Prostate gland (tissue), 2 donors: ENCODE data around the gene TNFRSF6B. TPM values are rescaled to one million over a fixed set of nuclear protein-coding genes. Genes with fewer than 3 reads are reported as not detected.

Experiments used
- DNase-seq: peaks from one replicate; pipeline ENCODE4 v3.0.0-alpha.2; 2019; ENCODE audit warnings: low spot score
- H3K27ac ChIP-seq, 2 donors: fragments of 200-600 bp; sonication (generic); 2 replicates each; pipeline ENCODE4 v1.5.1; 2017 to 2019
- H3K27me3 ChIP-seq: fragments of 200-600 bp; sonication (generic); replicated peaks from 2 replicates; pipeline ENCODE4 v1.5.1; 2019; ENCODE audit not compliant: insufficient read depth
- H3K36me3 ChIP-seq, 2 donors: fragments of 200-600 bp; sonication (generic); 1 replicate in 1 of 2; 2 replicates in 1 of 2; pipeline versions ENCODE4 v1.5.1 to v1.8.1; 2017 to 2019
- H3K4me1 ChIP-seq: fragments of 200-600 bp; sonication (generic); replicated peaks from 2 replicates; pipeline ENCODE4 v1.5.1; 2019
- H3K4me3 ChIP-seq, 2 donors: fragments of 200-600 bp; sonication (generic); 2 replicates each; pipeline ENCODE4 v1.5.1; 2017 to 2019
- H3K9me3 ChIP-seq: fragments of 200-600 bp; sonication (generic); 2 replicates; pipeline ENCODE4 v1.5.1; 2017
- CTCF ChIP-seq, 4 experiments: fragments of 200-600 bp in 2 of 4; fragments of 450-650 bp in 2 of 4; sonication (generic) in 2 of 4; IDR thresholded peaks; 1 replicate in 3 of 4; 2 replicates in 1 of 4; pipeline ENCODE4 v1.5.1; 2016 to 2019; ENCODE audit warnings: antibody characterized with exemption in 4 of 4, mild to moderate bottlenecking in 2 of 4, moderate library complexity in 2 of 4
- POLR2A ChIP-seq: fragments of 450-650 bp; IDR thresholded peaks from one replicate; pipeline ENCODE4 v1.6.1; 2016; ENCODE audit warnings: antibody characterized with exemption, mild to moderate bottlenecking
- POLR2AphosphoS5 ChIP-seq: sonication (generic); formaldehyde crosslinking; IDR thresholded peaks from one replicate; pipeline ENCODE4 v1.6.1; 2017; ENCODE audit warnings: antibody characterized with exemption
- WGBS: methylation state at CpG from one replicate; pipeline ENCODE4 v1.1.5; 2018; 5-methylcytosine and 5-hydroxymethylcytosine counted together
- intact Hi-C: fragments of 100-400 bp; cut with DNase I; formaldehyde crosslinking; loops from one replicate; pipeline ENCODE4 v1.14.2; 2022
- total RNA-seq, 2 donors: library from RNA; depleted of rRNA; stranded (reverse); fragments of >200 nt; gene quantifications; one replicate each; pipeline ENCODE4 v1.1.0, GENCODE V29; 2016

The TNFRSF6B gene
- total RNA-seq, 2 donors from 2014 or later = 6.7 to 12.2 TPM

- Histone ChIP-seq H3K9me3 (no peaks in the 10 kb centered on the region), H3K4me1 (peaks cover 7% of the 10 kb centered on the region), H3K4me3 (no peak overlapping the region), H3K27me3 (no peaks in the 10 kb centered on the region), H3K27ac (no peak overlapping the region), H3K36me3 (no peaks in the 10 kb centered on the region)
- TF ChIP-seq CTCF (IDR thresholded peaks at IDR 0.05) = no peak
- intact Hi-C loops = no loop called here
- WGBS = 71% methylated on average over 17 of the region's 20 CpGs
- no peak for DNase-seq
These were observed 3.9 kb upstream of the TNFRSF6B start for GRCh38 chr20:63692436-63693082.

- no peak for DNase-seq
- intact Hi-C loops = no loop called here
- H3K27ac ChIP-seq = no peak overlapping the region
- no peaks in the 10 kb centered on the region for H3K36me3 ChIP-seq
- no peak for TF ChIP-seq POLR2A
- TF ChIP-seq POLR2AphosphoS5 = no peak
- TF ChIP-seq CTCF (IDR thresholded peaks at IDR 0.05) = no peak
- H3K27me3 ChIP-seq = no peaks in the 10 kb centered on the region
- H3K9me3 ChIP-seq = no peaks in the 10 kb centered on the region
- H3K4me3 ChIP-seq = no peak overlapping the region
- peaks cover 7% of the 10 kb centered on the region for H3K4me1 ChIP-seq
- 88% methylated on average over 9 of the region's 10 CpGs for WGBS
These were observed 3.2 kb upstream of the TNFRSF6B start for GRCh38 chr20:63693083-63693732.

GRCh38 chr20:63693733-63694583, 2.5 kb upstream of the TNFRSF6B start:
- intact Hi-C loops = no loop called here
- H3K4me1 ChIP-seq = peaks cover 7% of the 10 kb centered on the region
- no peaks in the 10 kb centered on the region for H3K36me3 ChIP-seq
- H3K9me3 ChIP-seq = no peaks in the 10 kb centered on the region
- H3K4me3 ChIP-seq = no peak overlapping the region
- H3K27me3 ChIP-seq = no peaks in the 10 kb centered on the region
- 92% methylated on average over 20 of the region's 21 CpGs for WGBS
- DNase-seq = no peak
- H3K27ac ChIP-seq = no peak overlapping the region
- TF ChIP-seq POLR2A = no peak
- no peak for TF ChIP-seq POLR2AphosphoS5
- TF ChIP-seq CTCF (IDR thresholded peaks at IDR 0.05) = no peak

GRCh38 chr20:63694584-63695423, 1.6 kb upstream of the TNFRSF6B start:
- Histone ChIP-seq H3K27me3 (no peaks in the 10 kb centered on the region), H3K4me1 (peaks cover 7% of the 10 kb centered on the region), H3K9me3 (no peaks in the 10 kb centered on the region), H3K27ac (no peak overlapping the region), H3K4me3 (no peak overlapping the region), H3K36me3 (no peaks in the 10 kb centered on the region)
- TF ChIP-seq POLR2A (no peak), POLR2AphosphoS5 (no peak), CTCF (IDR thresholded peaks at IDR 0.05) (no peak)
- DNase-seq = no peak
- intact Hi-C loops = no loop called here
- WGBS = 49% methylated on average over 32 of the region's 37 CpGs
